ENCODE measurements around the gene RLF. TPM values are rescaled to one million over a fixed set of nuclear protein-coding genes. Genes with fewer than 3 reads are reported as not detected.
"Not testable (repeated sequence)": the region's sequence is repeated elsewhere in the genome, so short reads cannot be mapped to it uniquely, and the experiment has no call there.

RLF gene
- total RNA-seq, 1 donor from 2014 or later, result 18.0 TPM

DNA sequence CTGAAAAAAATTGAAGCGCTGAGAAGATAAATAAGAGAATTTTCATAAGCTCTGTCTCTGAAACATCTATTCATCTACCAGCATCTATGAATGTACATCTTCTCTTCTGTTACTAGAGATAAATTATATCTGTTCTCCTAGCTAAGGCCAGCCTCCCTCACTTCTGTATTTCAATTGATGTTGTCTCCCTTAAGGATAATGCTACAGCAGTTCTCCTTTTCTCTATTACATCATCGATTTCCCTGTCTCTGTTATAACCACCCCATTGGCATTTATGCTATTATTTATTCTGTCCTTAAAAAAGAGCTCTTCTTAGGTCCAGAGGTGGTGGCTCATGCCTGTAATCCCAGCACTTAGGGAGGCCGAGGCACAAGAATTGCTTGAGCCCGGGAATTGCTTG is 43.7 kb downstream of the RLF start:
- Mint-ChIP-seq H3K4me1 (ENCODE audit: unreplicated experiment) (no peaks in the 10 kb centered on the region), H3K9me3 (ENCODE audit: unreplicated experiment) (no peaks in the 10 kb centered on the region), H3K27me3 (ENCODE audit: unreplicated experiment) (no peaks in the 10 kb centered on the region), H3K27ac (ENCODE audit: unreplicated experiment) (no peak overlapping the region), H3K4me3 (ENCODE audit: unreplicated experiment) (no peak overlapping the region), H3K36me3 (ENCODE audit: low read depth, unreplicated experiment) (peaks cover 15% of the 10 kb centered on the region)
- TF ChIP-seq, protein P1, sequence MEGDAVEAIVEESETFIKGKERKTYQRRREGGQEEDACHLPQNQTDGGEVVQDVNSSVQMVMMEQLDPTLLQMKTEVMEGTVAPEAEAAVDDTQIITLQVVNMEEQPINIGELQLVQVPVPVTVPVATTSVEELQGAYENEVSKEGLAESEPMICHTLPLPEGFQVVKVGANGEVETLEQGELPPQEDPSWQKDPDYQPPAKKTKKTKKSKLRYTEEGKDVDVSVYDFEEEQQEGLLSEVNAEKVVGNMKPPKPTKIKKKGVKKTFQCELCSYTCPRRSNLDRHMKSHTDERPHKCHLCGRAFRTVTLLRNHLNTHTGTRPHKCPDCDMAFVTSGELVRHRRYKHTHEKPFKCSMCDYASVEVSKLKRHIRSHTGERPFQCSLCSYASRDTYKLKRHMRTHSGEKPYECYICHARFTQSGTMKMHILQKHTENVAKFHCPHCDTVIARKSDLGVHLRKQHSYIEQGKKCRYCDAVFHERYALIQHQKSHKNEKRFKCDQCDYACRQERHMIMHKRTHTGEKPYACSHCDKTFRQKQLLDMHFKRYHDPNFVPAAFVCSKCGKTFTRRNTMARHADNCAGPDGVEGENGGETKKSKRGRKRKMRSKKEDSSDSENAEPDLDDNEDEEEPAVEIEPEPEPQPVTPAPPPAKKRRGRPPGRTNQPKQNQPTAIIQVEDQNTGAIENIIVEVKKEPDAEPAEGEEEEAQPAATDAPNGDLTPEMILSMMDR (IDR thresholded peaks at IDR 0.05; ENCODE audit: unreplicated experiment), result no peak
- DNase-seq (ENCODE audit: low spot score), result no peak

DNA sequence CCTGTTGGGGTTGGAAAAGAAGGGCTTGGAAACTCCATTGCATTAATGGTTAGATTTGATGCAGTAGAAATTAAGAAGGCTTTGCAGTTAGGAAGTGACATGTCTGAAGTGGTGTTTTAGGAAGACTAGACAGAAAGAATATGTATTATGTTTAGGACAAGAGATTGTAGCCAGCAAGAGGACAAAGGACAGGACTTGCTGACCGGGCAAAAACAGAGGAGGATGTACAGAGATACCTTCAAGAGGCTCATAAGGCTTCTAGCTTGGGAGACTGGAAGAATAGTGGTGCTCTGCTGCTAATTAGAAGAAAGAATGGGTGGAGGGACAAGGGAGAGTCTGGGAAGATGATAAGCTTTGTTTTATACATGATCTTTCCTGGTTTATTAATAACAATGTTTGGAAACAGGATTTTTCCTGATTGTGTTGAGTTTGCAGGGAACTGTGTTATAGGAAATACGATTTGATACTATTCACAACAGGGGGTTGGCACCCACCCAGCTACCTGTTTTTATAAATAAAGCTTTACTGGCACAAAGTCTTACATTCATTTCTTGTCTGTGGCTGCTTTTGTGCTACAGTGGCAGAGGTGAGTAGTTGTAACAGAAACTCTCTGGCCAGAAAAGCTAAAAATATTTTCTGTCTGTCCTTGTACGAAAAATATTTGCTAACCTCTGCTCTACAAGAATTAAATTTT is 49.5 kb downstream of the RLF start:
- no peak for DNase-seq (ENCODE audit: low spot score)
- Mint-ChIP-seq H3K4me1 (ENCODE audit: unreplicated experiment) (no peaks in the 10 kb centered on the region), H3K27ac (ENCODE audit: unreplicated experiment) (no peak overlapping the region), H3K36me3 (ENCODE audit: low read depth, unreplicated experiment) (peaks cover 10% of the 10 kb centered on the region), H3K9me3 (ENCODE audit: unreplicated experiment) (no peaks in the 10 kb centered on the region), H3K27me3 (ENCODE audit: unreplicated experiment) (no peaks in the 10 kb centered on the region), H3K4me3 (ENCODE audit: unreplicated experiment) (no peak overlapping the region)
- TF ChIP-seq, protein P1 (IDR thresholded peaks at IDR 0.05; ENCODE audit: unreplicated experiment), result no peak

DNA sequence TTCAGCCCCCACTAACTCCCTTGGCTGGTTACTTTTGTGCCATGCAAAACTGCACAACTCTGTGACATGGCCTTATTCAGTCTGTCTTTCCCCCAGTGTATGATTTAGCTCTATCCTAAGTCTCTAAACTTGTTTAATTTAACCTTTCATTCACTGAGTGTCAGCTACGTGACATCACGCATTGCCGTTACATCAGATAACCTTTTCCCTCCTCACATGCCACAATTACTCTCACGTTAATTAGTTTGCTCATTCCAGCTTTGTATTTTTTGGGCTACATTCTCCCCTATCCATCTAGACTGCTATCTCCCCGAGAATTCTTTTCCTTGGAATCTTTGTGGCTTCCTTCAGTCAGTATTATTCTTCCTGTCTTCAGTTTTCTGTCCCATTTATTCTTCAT is 57.1 kb downstream of the RLF start:
- TF ChIP-seq, protein P1 (IDR thresholded peaks at IDR 0.05; ENCODE audit: unreplicated experiment), result no peak
- Mint-ChIP-seq H3K4me1 (ENCODE audit: unreplicated experiment) (no peaks in the 10 kb centered on the region), H3K27me3 (ENCODE audit: unreplicated experiment) (peaks cover 1% of the 10 kb centered on the region), H3K4me3 (ENCODE audit: unreplicated experiment) (no peak overlapping the region), H3K9me3 (ENCODE audit: unreplicated experiment) (no peaks in the 10 kb centered on the region), H3K27ac (ENCODE audit: unreplicated experiment) (no peak overlapping the region), H3K36me3 (ENCODE audit: low read depth, unreplicated experiment) (peaks cover 6% of the 10 kb centered on the region)
- no peak for DNase-seq (ENCODE audit: low spot score)

DNA sequence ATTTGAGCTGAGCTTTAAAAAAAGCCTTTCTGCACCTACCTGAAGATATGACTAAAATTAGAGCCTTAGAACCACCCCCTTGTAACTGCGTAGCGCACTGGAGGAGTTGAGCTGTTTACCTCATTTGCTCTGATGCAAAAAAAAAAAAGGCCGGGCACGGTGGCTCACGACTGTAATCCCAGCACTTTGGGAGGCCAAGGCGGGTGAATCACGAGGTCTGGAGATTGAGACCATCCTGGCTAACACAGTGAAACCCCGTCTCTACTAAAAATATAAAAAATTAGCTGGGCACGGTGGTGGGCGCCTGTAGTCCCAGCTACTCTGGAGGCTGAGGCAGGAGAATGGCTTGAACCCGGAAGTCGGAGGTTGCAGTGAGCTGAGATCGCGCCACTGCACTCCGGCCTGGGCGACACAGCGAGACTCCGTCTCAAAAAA is 60.3 kb downstream of the RLF start:
- H3K27ac Mint-ChIP-seq (ENCODE audit: unreplicated experiment); H3K4me1 Mint-ChIP-seq (ENCODE audit: unreplicated experiment); DNase-seq (ENCODE audit: low spot score): not testable (repeated sequence)

DNA sequence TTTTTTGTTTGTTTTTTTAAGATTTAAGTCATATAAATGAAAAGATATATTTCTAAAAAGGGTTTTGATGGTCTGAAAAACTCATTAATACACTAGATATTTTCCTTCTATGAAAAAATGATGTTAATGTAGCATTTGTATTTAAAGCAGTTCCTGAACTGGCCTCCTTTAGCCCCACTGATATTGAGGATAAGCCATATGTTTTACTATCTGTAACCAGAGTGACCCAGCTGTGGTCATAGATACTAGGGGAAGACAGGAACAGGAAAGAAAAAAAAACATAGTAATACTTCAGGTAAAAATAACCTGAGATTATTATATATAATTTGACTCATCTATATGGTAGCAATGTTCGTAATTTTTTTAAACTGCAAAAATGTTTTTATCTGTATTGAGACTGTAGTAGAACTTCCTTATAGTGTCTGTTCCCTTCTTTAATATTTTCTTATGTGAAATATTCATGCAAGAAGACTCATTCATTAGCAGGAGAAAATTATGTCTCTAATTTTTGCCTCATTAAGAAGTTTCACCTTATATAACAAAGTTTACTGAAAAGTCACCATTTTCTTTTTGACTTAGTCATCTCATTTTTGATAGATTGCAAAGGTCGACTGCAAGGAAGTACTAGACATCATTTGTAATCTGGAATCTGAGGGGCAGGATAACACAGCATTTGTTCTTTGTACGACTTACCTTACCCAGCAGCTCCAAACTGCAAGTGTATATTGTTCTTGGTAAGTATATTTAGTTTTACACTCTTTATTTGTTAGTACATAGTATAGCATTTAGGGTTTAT is 61.0 kb downstream of the RLF start:
- Mint-ChIP-seq H3K27me3 (ENCODE audit: unreplicated experiment) (peaks cover 1% of the 10 kb centered on the region), H3K36me3 (ENCODE audit: low read depth, unreplicated experiment) (peaks cover 6% of the 10 kb centered on the region), H3K4me3 (ENCODE audit: unreplicated experiment) (no peak overlapping the region), H3K4me1 (ENCODE audit: unreplicated experiment) (no peaks in the 10 kb centered on the region), H3K27ac (ENCODE audit: unreplicated experiment) (no peak overlapping the region), H3K9me3 (ENCODE audit: unreplicated experiment) (no peaks in the 10 kb centered on the region)
- DNase-seq (ENCODE audit: low spot score), result no peak
- TF ChIP-seq, protein P1 (IDR thresholded peaks at IDR 0.05; ENCODE audit: unreplicated experiment), result no peak

More for the DNA sequence above, 60.3 kb downstream of the RLF start:
- H3K36me3 Mint-ChIP-seq (ENCODE audit: low read depth, unreplicated experiment); H3K4me3 Mint-ChIP-seq (ENCODE audit: unreplicated experiment); H3K27me3 Mint-ChIP-seq (ENCODE audit: unreplicated experiment); H3K9me3 Mint-ChIP-seq (ENCODE audit: unreplicated experiment): not testable (repeated sequence)

Measured in endothelial cell (in vitro differentiated cells).